HepG2 (cell line): ENCODE results near the gene PMM2. TPM values are rescaled to one million over a fixed set of nuclear protein-coding genes. Genes with fewer than 3 reads are reported as not detected.

Experiments
- DMTF1 ChIP-seq: sonication (generic); formaldehyde crosslinking; IDR thresholded peaks from 2 replicates; pipeline ENCODE4 v1.4.0; 2020; ENCODE audit warnings: mild to moderate bottlenecking, missing genetic modification reagents
- ELF4 ChIP-seq: sonication (generic); formaldehyde crosslinking; IDR thresholded peaks from 2 replicates; pipeline ENCODE4 v1.5.0; 2020; ENCODE audit warnings: missing genetic modification reagents, mild to moderate bottlenecking, moderate library complexity, borderline replicate concordance
- FOXP4 ChIP-seq: sonication (generic); formaldehyde crosslinking; IDR thresholded peaks from 2 replicates; pipeline ENCODE4 v1.4.0; 2020; ENCODE audit warnings: missing genetic modification reagents
- KLF9 ChIP-seq: IDR thresholded peaks from 2 replicates; pipeline ENCODE4 v1.6.1; 2016; ENCODE audit warnings: low read depth
- MIER2 ChIP-seq: IDR thresholded peaks from 2 replicates; pipeline ENCODE4 v1.6.1; 2016; ENCODE audit warnings: missing biosample characterization, missing genetic modification reagents
- MLXIP ChIP-seq: sonication (generic); formaldehyde crosslinking; IDR thresholded peaks from 2 replicates; pipeline ENCODE4 v1.9.0; 2021; ENCODE audit warnings: missing genetic modification reagents, borderline replicate concordance
- PAWR ChIP-seq: sonication (generic); formaldehyde crosslinking; IDR thresholded peaks from 2 replicates; pipeline ENCODE4 v1.4.0; 2020; ENCODE audit warnings: missing genetic modification reagents, mild to moderate bottlenecking, borderline replicate concordance
- SRF ChIP-seq: IDR thresholded peaks from 2 replicates; pipeline ENCODE4 v1.6.1; 2011; ENCODE audit warnings: mild to moderate bottlenecking, low read depth, low read length, moderate library complexity
- STAG1 ChIP-seq: sonication (generic); formaldehyde crosslinking; IDR thresholded peaks from 2 replicates; pipeline ENCODE4 v1.4.0; 2020; ENCODE audit warnings: missing genetic modification reagents
- ZNF337 ChIP-seq: sonication (generic); formaldehyde crosslinking; IDR thresholded peaks from 2 replicates; pipeline ENCODE4 v1.5.1; 2020; ENCODE audit warnings: missing genetic modification reagents, low read depth, mild to moderate bottlenecking, borderline replicate concordance
- ZNF615 ChIP-seq: sonication (generic); formaldehyde crosslinking; IDR thresholded peaks from 2 replicates; pipeline ENCODE4 v1.5.0; 2020; ENCODE audit warnings: mild to moderate bottlenecking, missing genetic modification reagents, borderline replicate concordance
- ZNF646 ChIP-seq: sonication (generic); formaldehyde crosslinking; IDR thresholded peaks from 2 replicates; pipeline ENCODE4 v1.9.0; 2021; ENCODE audit warnings: mild to moderate bottlenecking, missing genetic modification reagents
- polyA plus RNA-seq, 8 experiments: library from polyadenylated mRNA; depleted of rRNA in 3 of 8; stranded (reverse) in 7 of 8; unstranded in 1 of 8; fragments of >200 nt; fragmentation: Illumina TruSeq in 4 of 8; extraction: Trizol in 4 of 8; gene quantifications; 2 replicates each; pipeline versions ENCODE4 v1.2.1 to v1.2.3, GENCODE V29; 2011 to 2016; ENCODE audit warnings: low read depth in 4 of 8, missing spikeins in 1 of 8, mixed read lengths in 1 of 8; ENCODE audit not compliant: insufficient read depth in 1 of 8
- total RNA-seq, 5 experiments: library from RNA; depleted of rRNA; stranded (reverse); fragments of >200 nt; fragmentation: Illumina TruSeq; extraction: Trizol; gene quantifications; 2 replicates each; pipeline ENCODE4 v1.2.3, GENCODE V29; 2016; ENCODE audit warnings: low read depth in 1 of 5

PMM2 gene
- total and polyA plus RNA-seq, 2 of the 13 experiments (the other 11 are each of a cell fraction or from before 2014, with no cell fraction given): 52.2 to 93.7 TPM

- TF ChIP-seq ZNF646 (CRISPR knock-in tag) (no peak), ZNF337 (CRISPR knock-in tag) (no peak), ELF4 (no peak), STAG1 (no peak), DMTF1 (CRISPR knock-in tag) (no peak), PAWR (CRISPR knock-in tag) (no peak), MIER2 (CRISPR knock-in tag) (peak; percentile 57; the same call in 1 of the 2 replicates), SRF (no peak), FOXP4 (CRISPR knock-in tag) (peak; percentile 69), MLXIP (CRISPR knock-in tag) (no peak), KLF9 (CRISPR knock-in tag) (peak; percentile 90; the same call in 1 of the 2 replicates), ZNF615 (no peak)
These were observed 68.7 kb downstream of the PMM2 start (continued) for GRCh38 chr16:8866118-8866883.
